Smooth muscle cell of the brain vasculature (primary cell): ENCODE data around the gene VAV2.

Experiments used
- DNase-seq: peaks from one replicate; pipeline ENCODE4 v3.0.0-alpha.2; 2012; ENCODE audit warnings: low read depth, low spot score

The VAV2 gene

GRCh38 chr9:133742849-133743444 lies 249.2 kb downstream of the VAV2 start:
- no peak for DNase-seq

- no peak for DNase-seq
Observed at GRCh38 chr9:133742251-133742650, 249.9 kb downstream of the VAV2 start.

GRCh38 chr9:133741716-133742115 lies 250.4 kb downstream of the VAV2 start:
- DNase-seq: no peak

- DNase-seq: no peak
Observed at GRCh38 chr9:133740911-133741310, 251.2 kb downstream of the VAV2 start.

- DNase-seq: no peak
Observed at GRCh38 chr9:133739408-133740280, 252.5 kb downstream of the VAV2 start.

GRCh38 chr9:133738640-133739225 lies 253.4 kb downstream of the VAV2 start:
- DNase-seq: no peak

GRCh38 chr9:133737774-133738639 lies 254.1 kb downstream of the VAV2 start, which contains the start of gene SARDH:
SARDH (minus strand) TSS chr9:133738352; CDS start chr9:133734173, 4,179 bp downstream.
- DNase-seq: no peak

GRCh38 chr9:133737071-133737773 lies 254.9 kb downstream of the VAV2 start:
- no peak for DNase-seq

GRCh38 chr9:133735931-133736330 lies 256.2 kb downstream of the VAV2 start:
- no peak for DNase-seq

- DNase-seq: no peak
Observed at GRCh38 chr9:133735415-133735775, 256.7 kb downstream of the VAV2 start.

- DNase-seq: no peak
Observed at GRCh38 chr9:133734590-133735414, 257.3 kb downstream of the VAV2 start.

- no peak for DNase-seq
Observed at GRCh38 chr9:133733796-133734533, 258.2 kb downstream of the VAV2 start.

GRCh38 chr9:133733421-133733795 lies 258.7 kb downstream of the VAV2 start:
- DNase-seq: no peak

- DNase-seq: no peak
Observed at GRCh38 chr9:133732639-133733408, 259.3 kb downstream of the VAV2 start.

GRCh38 chr9:133731876-133732638 lies 260.1 kb downstream of the VAV2 start:
- DNase-seq: no peak

- DNase-seq: no peak
Observed at GRCh38 chr9:133730994-133731715, 261.0 kb downstream of the VAV2 start.

- DNase-seq: no peak
Observed at GRCh38 chr9:133729617-133730281, 262.4 kb downstream of the VAV2 start.
